ENCODE measurements around the gene SPACA4.
A peak's percentile ranks its signal among the peaks of the same experiment; 100 is the strongest.
"Not testable (repeated sequence)": the region's sequence is repeated elsewhere in the genome, so short reads cannot be mapped to it uniquely, and the experiment has no call there.

SPACA4 gene

GRCh38 chr19:48619692-48620585 is 13.4 kb downstream of the SPACA4 start:
- peak; percentile 39 to 61 (median 54) for DNase-seq

- no peak for DNase-seq
Observed at GRCh38 chr19:48623556-48624066, 17.1 kb downstream of the SPACA4 start.

GRCh38 chr19:48624067-48624594 is 17.6 kb downstream of the SPACA4 start:
- peak; percentile 94 to 98 (median 95) for DNase-seq

GRCh38 chr19:48624791-48625723 is 18.5 kb downstream of the SPACA4 start:
- no peak for DNase-seq

GRCh38 chr19:48625891-48626327 is 19.4 kb downstream of the SPACA4 start:
- no peak for DNase-seq

GRCh38 chr19:48627201-48627864 is 20.8 kb downstream of the SPACA4 start:
- DNase-seq: no peak

GRCh38 chr19:48627865-48628314 is 21.3 kb downstream of the SPACA4 start:
- DNase-seq: no peak

- DNase-seq: no peak
Observed at GRCh38 chr19:48628486-48629296, 22.1 kb downstream of the SPACA4 start.

- DNase-seq: no peak
Observed at GRCh38 chr19:48629297-48629598, 22.7 kb downstream of the SPACA4 start.

GRCh38 chr19:48629599-48630295 is 23.2 kb downstream of the SPACA4 start:
- DNase-seq: peak in 1 of 3 donors; percentile 32

- peak in 1 of 3 donors; percentile 37 for DNase-seq
Observed at GRCh38 chr19:48630296-48631063, 23.9 kb downstream of the SPACA4 start.

GRCh38 chr19:48631225-48631624 is 24.7 kb downstream of the SPACA4 start:
- DNase-seq: no peak

GRCh38 chr19:48632286-48632685 is 25.7 kb downstream of the SPACA4 start:
- not testable (repeated sequence) for DNase-seq

- peak; percentile 49 to 50 (median 50) for DNase-seq
Observed at GRCh38 chr19:48632692-48633147, 26.2 kb downstream of the SPACA4 start.

- peak in 1 of 3 donors; percentile 37 for DNase-seq
Observed at GRCh38 chr19:48633148-48634035, 26.9 kb downstream of the SPACA4 start.

- DNase-seq: no peak
Observed at GRCh38 chr19:48634036-48634342, 27.4 kb downstream of the SPACA4 start.

GRCh38 chr19:48634424-48635262 is 28.1 kb downstream of the SPACA4 start:
- DNase-seq: peak; percentile 84 to 94 (median 86)

Data from suppressor macrophage treated with lipopolysaccharide for 1 hour (primary cell).